Adipocyte (in vitro differentiated cells): ENCODE measurements around the gene TNFSF4.
A peak's percentile ranks its signal among the peaks of the same experiment; 100 is the strongest.

Experiments
- DNase-seq: peaks from one replicate; pipeline ENCODE4 v3.0.0-alpha.2; 2015; ENCODE audit warnings: low read depth
- H3K27me3 ChIP-seq: replicated peaks from 2 replicates; pipeline ENCODE4 v1.7.0; 2013; ENCODE audit warnings: mild to moderate bottlenecking, low read length, moderate library complexity; ENCODE audit not compliant: control insufficient read depth, insufficient read depth
- H3K36me3 ChIP-seq: 2 replicates; pipeline ENCODE4 v1.7.0; 2013; ENCODE audit warnings: low read length, mild to moderate bottlenecking, moderate library complexity; ENCODE audit not compliant: control insufficient read depth, insufficient read depth, severe bottlenecking
- H3K4me1 ChIP-seq: 2 replicates; pipeline ENCODE4 v1.7.0; 2013; ENCODE audit warnings: mild to moderate bottlenecking, low read length, moderate library complexity; ENCODE audit not compliant: control insufficient read depth, insufficient read depth
- H3K4me3 ChIP-seq: 2 replicates; pipeline ENCODE4 v1.7.0; 2013; ENCODE audit warnings: mild to moderate bottlenecking, low read length, moderate library complexity
- H3K9ac ChIP-seq: 2 replicates; pipeline ENCODE4 v1.7.0; 2013; ENCODE audit warnings: mild to moderate bottlenecking, low read length, moderate library complexity
- H3K9me3 ChIP-seq: 2 replicates; pipeline ENCODE4 v1.7.0; 2013; ENCODE audit warnings: mild to moderate bottlenecking, low read length, moderate library complexity; ENCODE audit not compliant: control insufficient read depth

Gene TNFSF4

GRCh38 chr1:173187671-173188237, 19.4 kb downstream of the TNFSF4 start:
- Histone ChIP-seq H3K27me3 (no peaks in the 10 kb centered on the region), H3K9ac (no peak overlapping the region)
- DNase-seq, result no peak

DNA sequence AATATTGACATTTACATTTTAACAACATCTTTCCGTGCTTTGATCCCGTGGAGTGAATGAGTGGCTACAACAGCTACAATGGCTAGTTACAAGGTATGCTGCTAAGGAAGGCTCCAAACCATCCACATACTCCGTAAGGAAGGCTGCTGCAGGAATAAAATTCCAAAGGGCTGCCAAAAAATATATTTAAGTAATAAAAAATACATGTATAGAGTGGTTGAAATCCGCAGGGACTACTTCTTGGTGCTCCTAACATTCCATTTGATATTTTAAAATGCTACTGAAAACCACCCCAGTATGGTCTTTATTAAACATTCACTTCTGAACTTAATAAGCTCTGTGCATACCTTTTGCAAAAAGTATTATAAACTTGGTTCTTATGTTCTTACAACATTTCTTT, 25.3 kb downstream of the TNFSF4 start:
- no peak overlapping the region for H3K4me3 ChIP-seq
- no peaks in the 10 kb centered on the region for H3K36me3 ChIP-seq
- H3K4me1 ChIP-seq, result no peaks in the 10 kb centered on the region
- no peak for DNase-seq
- no peaks in the 10 kb centered on the region for H3K9me3 ChIP-seq
- H3K9ac ChIP-seq, result no peak overlapping the region
- no peaks in the 10 kb centered on the region for H3K27me3 ChIP-seq

More at GRCh38 chr1:173187671-173188237, 19.4 kb downstream of the TNFSF4 start:
- Histone ChIP-seq H3K9me3 (no peaks in the 10 kb centered on the region), H3K4me3 (no peak overlapping the region), H3K4me1 (peaks cover 13% of the 10 kb centered on the region), H3K36me3 (no peaks in the 10 kb centered on the region)

- DNase-seq, result no peak
Observed at GRCh38 chr1:173176246-173176645, 30.9 kb downstream of the TNFSF4 start.

DNA sequence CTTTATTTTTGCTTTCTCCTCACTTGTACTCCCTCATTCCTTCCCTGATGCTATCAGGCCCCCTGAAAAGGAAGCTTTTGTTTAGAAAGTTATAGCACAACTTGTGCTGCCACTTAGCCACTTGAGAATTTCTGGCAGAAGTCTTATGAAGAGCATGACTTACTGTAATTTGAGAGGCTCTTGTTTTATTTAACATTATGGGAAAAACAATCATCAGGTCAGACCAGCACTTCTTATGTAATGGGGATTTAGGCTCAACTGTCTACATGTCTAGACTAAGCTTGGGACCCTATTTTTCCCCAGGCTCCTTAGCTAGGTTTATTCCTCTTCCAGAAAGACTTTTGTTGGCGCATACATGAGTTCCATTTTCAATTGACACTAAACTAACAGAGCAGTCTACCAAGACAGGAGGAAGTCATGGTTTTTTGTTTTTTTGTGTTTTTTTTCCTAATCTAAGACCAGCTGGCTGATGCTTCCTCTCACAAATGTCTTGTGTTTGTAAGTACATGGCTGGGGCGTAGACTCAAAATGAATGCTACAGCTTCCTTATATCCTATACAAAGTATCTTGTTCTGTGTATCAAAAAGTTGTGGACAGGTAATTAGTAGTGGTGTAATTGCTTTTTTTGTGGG, 31.5 kb downstream of the TNFSF4 start:
- Histone ChIP-seq H3K9ac (no peak overlapping the region), H3K4me3 (no peak overlapping the region), H3K27me3 (no peaks in the 10 kb centered on the region), H3K9me3 (peaks cover 20% of the 10 kb centered on the region), H3K36me3 (no peaks in the 10 kb centered on the region), H3K4me1 (no peaks in the 10 kb centered on the region)
- DNase-seq, result peak; percentile 49

More at GRCh38 chr1:173176246-173176645, 30.9 kb downstream of the TNFSF4 start:
- no peaks in the 10 kb centered on the region for H3K36me3 ChIP-seq
- H3K27me3 ChIP-seq, result no peaks in the 10 kb centered on the region
- H3K9ac ChIP-seq, result no peak overlapping the region
- no peak overlapping the region for H3K4me3 ChIP-seq
- H3K4me1 ChIP-seq, result no peaks in the 10 kb centered on the region
- peaks cover 14% of the 10 kb centered on the region for H3K9me3 ChIP-seq

- Histone ChIP-seq H3K9ac (no peak overlapping the region), H3K27me3 (no peaks in the 10 kb centered on the region), H3K4me1 (no peaks in the 10 kb centered on the region), H3K9me3 (peaks cover 22% of the 10 kb centered on the region), H3K36me3 (no peaks in the 10 kb centered on the region), H3K4me3 (no peak overlapping the region)
- DNase-seq, result no peak
Observed at GRCh38 chr1:173173388-173173787, 33.7 kb downstream of the TNFSF4 start.

- H3K9me3 ChIP-seq, result peaks cover 22% of the 10 kb centered on the region
- H3K27me3 ChIP-seq, result no peaks in the 10 kb centered on the region
- H3K4me3 ChIP-seq, result no peak overlapping the region
- no peaks in the 10 kb centered on the region for H3K36me3 ChIP-seq
- H3K4me1 ChIP-seq, result no peaks in the 10 kb centered on the region
- no peak for DNase-seq
- no peak overlapping the region for H3K9ac ChIP-seq
Observed at GRCh38 chr1:173171152-173171551, 36.0 kb downstream of the TNFSF4 start.

DNA sequence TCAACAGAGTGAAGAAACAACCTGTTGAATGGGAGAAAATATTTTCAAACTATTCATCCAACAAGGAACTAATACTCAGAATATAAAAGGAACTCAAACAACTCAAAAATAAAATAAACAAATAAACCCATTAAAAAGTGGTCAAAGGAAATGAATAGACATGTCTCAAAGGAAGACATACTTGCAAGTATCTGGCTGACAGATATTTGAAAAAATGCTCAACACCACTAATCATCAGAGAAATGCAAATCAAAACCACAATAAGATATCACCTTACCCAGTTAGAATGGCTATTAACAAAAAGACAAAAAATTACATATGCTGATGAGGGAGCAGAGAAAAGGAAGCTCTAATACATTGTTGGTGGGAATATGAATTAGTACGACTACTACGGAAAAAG, 38.2 kb downstream of the TNFSF4 start:
- H3K4me1 ChIP-seq, result no peaks in the 10 kb centered on the region
- H3K9ac ChIP-seq, result no peak overlapping the region
- no peaks in the 10 kb centered on the region for H3K27me3 ChIP-seq
- no peaks in the 10 kb centered on the region for H3K36me3 ChIP-seq
- H3K4me3 ChIP-seq, result no peak overlapping the region
- DNase-seq, result no peak
- peaks cover 19% of the 10 kb centered on the region for H3K9me3 ChIP-seq

- Histone ChIP-seq H3K4me3 (no peak overlapping the region), H3K9me3 (no peaks in the 10 kb centered on the region), H3K36me3 (no peaks in the 10 kb centered on the region), H3K27me3 (no peaks in the 10 kb centered on the region), H3K4me1 (no peaks in the 10 kb centered on the region), H3K9ac (no peak overlapping the region)
- no peak for DNase-seq
Observed at GRCh38 chr1:173164686-173165085, 42.4 kb downstream of the TNFSF4 start.

GRCh38 chr1:173164178-173164577, 43.0 kb downstream of the TNFSF4 start:
- no peaks in the 10 kb centered on the region for H3K4me1 ChIP-seq
- H3K4me3 ChIP-seq, result no peak overlapping the region
- H3K9me3 ChIP-seq, result no peaks in the 10 kb centered on the region
- H3K9ac ChIP-seq, result no peak overlapping the region
- DNase-seq, result no peak
- H3K36me3 ChIP-seq, result no peaks in the 10 kb centered on the region
- no peaks in the 10 kb centered on the region for H3K27me3 ChIP-seq

GRCh38 chr1:173163222-173163621, 43.9 kb downstream of the TNFSF4 start:
- H3K9me3 ChIP-seq, result no peaks in the 10 kb centered on the region
- H3K9ac ChIP-seq, result no peak overlapping the region
- H3K4me1 ChIP-seq, result no peaks in the 10 kb centered on the region
- no peaks in the 10 kb centered on the region for H3K27me3 ChIP-seq
- DNase-seq, result no peak
- H3K4me3 ChIP-seq, result no peak overlapping the region
- H3K36me3 ChIP-seq, result no peaks in the 10 kb centered on the region

DNA sequence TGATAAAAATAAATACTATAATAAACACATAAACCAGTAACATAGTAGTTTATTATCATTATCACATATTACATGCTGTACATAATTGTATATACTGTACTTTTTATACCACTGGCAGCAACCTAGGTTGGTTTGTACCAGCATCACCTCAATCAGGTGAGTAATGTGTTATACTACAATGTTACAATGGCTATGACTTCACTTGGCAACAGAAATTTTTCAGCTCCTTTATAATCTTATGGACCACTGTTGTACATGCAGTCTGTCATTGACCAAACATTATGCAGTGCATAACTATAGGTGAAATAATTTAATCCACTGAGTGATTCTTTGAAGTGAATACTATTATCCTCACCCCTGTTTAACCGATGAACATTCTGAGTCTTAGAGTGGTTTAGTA, 44.5 kb downstream of the TNFSF4 start:
- Histone ChIP-seq H3K36me3 (no peaks in the 10 kb centered on the region), H3K9ac (no peak overlapping the region), H3K4me3 (no peak overlapping the region), H3K9me3 (no peaks in the 10 kb centered on the region), H3K27me3 (no peaks in the 10 kb centered on the region), H3K4me1 (no peaks in the 10 kb centered on the region)
- no peak for DNase-seq
